Activated CD8-positive, alpha-beta memory T cell treated with anti-CD3 and anti-CD28 coated beads, Interleukin-2, amount 50 U/mL, for 1 hour (primary cell): ENCODE data around the gene VNN1.
"Not testable (repeated sequence)": the region's sequence is repeated elsewhere in the genome, so short reads cannot be mapped to it uniquely, and the experiment has no call there.

ENCODE experiments used
- DNase-seq: peaks from one replicate; pipeline ENCODE4 v3.0.0-alpha.2; 2020; ENCODE audit errors: extremely low read depth

The VNN1 gene

GRCh38 chr6:132673376-132674094, 40.3 kb downstream of the VNN1 start:
- no peak for DNase-seq

DNA sequence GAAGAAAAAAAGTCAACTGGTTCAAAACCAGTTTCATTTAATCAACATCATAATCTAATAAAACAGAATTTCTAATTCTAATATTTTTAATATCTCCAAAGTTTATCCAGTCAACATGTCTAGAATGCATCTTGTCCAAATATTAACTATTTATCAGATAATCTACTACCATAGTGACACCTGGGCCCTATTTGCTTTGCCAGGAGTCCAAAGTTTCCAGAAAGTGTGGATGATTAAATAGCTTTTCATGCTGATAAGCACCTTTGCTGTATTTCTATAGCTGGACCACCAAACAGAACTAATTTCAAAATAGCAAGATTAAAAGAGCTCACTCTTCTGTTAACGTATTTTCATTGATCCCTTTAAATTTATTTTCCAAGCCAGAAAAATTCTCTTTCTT, 42.6 kb downstream of the VNN1 start:
- no peak for DNase-seq

- no peak for DNase-seq
Measured at GRCh38 chr6:132669690-132670291, 44.1 kb downstream of the VNN1 start.

- no peak for DNase-seq
Measured at GRCh38 chr6:132666118-132666517, 47.7 kb downstream of the VNN1 start.

DNA sequence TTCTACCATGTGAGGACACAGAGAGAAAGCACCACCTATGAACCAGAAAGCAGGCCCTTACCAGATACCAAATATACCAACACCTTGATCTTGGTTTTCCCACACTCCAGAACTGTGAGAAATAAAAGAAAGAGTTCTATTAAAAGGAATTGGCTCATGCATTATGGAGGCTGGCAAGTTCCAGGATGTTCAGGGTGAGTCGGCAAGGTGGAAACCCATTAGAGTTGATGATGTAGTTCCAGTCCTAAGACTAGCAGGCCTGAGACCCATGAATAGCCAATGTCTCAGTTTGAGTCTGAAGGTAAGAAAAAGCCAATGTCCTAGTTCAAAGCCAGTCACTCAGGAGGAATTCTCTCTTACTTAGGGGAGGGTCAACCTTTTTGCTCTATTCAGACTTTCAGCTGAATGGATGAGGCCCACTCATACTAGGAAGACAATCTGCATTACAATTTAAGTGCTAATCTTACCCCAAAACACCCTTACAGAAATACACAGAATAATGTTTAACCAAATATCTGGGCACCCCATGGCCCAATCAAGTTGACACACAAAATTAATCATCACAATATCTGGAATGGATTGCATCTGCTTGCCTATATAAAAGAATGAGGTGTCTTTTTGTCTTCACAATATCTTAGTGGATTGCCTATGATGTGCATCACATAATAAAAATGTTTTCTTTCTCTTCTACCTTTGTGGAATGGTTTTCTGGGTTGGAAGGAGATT, 49.4 kb downstream of the VNN1 start:
- DNase-seq, result no peak

GRCh38 chr6:132663661-132664060, 50.2 kb downstream of the VNN1 start:
- DNase-seq, result no peak

DNA sequence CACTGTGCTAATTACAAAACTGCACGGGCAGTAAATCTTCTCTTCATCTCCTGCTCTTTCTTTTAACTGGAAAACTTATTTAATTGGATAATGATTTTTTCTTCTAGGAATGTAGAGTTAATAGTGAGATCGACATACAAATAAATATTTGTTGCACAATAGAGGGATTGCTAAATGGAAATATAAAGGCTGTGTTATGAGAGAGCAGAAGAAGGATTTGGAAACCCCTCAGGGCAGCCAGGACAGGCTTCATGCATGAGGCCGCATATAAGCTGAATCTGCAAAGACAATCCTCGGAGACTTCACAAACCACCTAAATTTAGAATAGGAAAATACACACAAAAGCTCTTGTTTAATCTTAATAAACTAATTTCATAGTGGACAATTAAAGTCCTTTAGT, 51.9 kb downstream of the VNN1 start:
- DNase-seq, result no peak

DNA sequence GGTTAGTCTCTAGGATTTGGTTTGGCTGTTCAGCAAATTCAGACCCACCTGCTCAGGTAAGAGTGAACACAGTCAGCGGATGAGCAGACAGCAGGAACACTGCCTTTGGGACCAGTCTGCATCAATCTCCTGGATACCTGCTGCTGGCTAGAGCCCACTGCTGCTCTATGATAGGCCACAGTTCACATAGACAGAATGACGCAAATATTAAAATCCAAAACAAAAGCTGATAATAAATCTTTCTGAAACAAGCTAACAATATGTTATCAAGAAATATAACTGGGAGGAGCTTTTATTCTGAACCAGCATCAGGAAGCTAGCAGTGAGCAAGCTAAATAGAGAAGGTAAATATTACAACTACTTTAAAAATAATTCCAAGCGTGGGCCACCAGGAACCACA, 54.8 kb downstream of the VNN1 start, which contains the start of gene TAAR1:
TSS of gene TAAR1 (minus strand) at position 101 of the 400 bp plus-strand sequence. CDS start 13,179 bp downstream, outside the sequence.
- no peak for DNase-seq

GRCh38 chr6:132651062-132651461, 62.8 kb downstream of the VNN1 start:
- no peak for DNase-seq

DNA sequence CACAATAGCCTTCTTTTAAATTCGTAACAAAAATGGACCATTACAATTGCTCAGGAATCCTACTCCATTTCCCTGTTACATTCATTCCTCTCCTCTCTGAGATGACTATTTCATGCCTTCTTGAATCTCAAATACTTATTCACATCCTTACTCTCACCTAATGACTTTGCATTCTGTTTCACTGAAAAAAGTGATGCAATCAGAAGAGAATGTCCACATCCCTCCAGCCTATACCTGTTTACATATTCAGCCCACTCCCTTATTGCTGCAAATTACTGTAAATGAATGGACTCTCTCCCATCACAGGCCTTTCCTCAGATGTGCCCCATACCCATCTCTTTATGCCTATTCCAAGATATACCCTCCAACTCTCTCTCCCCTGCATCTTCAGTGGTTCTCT, 63.4 kb downstream of the VNN1 start:
- DNase-seq, result no peak

DNA sequence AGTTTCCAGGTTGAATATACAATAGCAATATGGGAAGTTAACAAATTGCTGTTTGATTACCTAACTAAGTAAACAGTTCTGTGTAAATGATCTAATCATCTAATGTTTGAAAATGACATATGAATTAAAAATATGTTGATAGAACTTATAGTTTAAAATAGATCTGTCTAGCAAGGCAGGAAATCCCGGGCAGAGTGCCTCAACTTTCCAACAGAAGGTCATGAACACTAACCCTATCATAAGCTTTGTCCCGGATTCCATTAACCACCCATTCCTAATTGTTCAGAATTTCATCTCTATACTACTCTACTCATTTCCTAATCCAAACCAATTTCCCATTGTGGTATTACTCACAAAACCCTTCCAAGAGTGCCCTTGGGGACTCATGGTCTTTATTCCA, 65.0 kb downstream of the VNN1 start:
- no peak for DNase-seq

DNA sequence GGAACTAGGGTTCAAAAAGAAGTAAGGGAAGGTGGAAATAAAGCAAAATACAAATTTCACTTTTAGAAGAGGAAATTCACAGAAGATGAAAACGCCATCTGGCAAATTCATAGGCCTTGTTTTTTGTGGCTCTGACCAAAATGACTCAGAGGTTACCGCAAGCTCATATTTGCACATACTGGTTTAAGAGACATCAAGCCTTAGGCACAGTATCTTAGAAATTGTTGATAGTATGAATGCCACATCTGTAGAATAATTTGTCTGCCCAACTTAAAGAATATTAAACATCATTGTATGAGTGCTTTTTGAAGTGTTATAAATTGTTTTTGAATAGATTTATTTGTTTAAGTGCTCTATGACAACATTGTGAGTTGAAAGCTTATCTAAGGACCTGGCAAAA, 65.5 kb downstream of the VNN1 start:
- no peak for DNase-seq

- no peak for DNase-seq
Measured at GRCh38 chr6:132643547-132643946, 70.3 kb downstream of the VNN1 start.

GRCh38 chr6:132637135-132637534, 76.7 kb downstream of the VNN1 start:
- DNase-seq, result not testable (repeated sequence)

- DNase-seq, result not testable (repeated sequence)
Measured at GRCh38 chr6:132635906-132636305, 77.9 kb downstream of the VNN1 start.

DNA sequence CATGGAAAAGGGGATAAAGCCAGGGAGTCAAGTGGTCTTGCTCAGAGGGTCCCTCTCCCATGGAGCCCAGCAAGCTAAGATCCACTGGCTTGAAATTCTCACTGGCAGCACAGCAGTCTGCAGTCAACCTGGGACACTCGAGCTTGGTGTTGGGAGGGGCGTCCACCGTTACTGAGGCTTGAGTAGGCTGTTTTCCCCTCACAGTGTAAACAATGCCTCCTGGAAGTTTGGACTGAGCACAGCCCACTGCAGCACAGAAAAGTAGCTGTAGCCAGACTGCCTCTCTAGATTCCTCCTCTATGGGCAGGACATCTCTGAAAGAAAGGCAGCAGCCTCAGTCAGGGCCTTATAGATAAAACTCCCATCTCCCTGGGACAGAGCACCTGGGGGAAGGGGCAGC, 78.6 kb downstream of the VNN1 start:
- not testable (repeated sequence) for DNase-seq

- no peak for DNase-seq
Measured at GRCh38 chr6:132634796-132635195, 79.1 kb downstream of the VNN1 start.

- DNase-seq, result no peak
Measured at GRCh38 chr6:132633362-132633761, 80.5 kb downstream of the VNN1 start.
